Stimulated activated naive CD8-positive, alpha-beta T cell treated with anti-CD3 and anti-CD28 coated beads, Interleukin-15, amount 100 ng/mL, for 72 hours (primary cell): ENCODE results near the gene HELZ.
A peak's percentile ranks its signal among the peaks of the same experiment; 100 is the strongest.

Source experiments
- ATAC-seq: fragments of 150-1000 bp; cut with Tn5 transposase; 2 replicates; pipeline ENCODE4 v1.10.0; 2021; ENCODE audit warnings: mild to moderate bottlenecking, moderate library complexity
- DNase-seq, 2 donors: peaks; one replicate each; pipeline ENCODE4 v3.0.0; 2021 to 2022
- H3K27ac Mint-ChIP-seq, 2 donors: one replicate each; pipeline ENCODE4 v1.8.0; 2022; ENCODE audit warnings: mild to moderate bottlenecking in 2 of 2, mixed read lengths in 2 of 2, moderate library complexity in 2 of 2
- H3K27me3 Mint-ChIP-seq: one replicate; pipeline ENCODE4 v1.8.0; 2022; ENCODE audit warnings: mixed read lengths
- H3K4me1 Mint-ChIP-seq: one replicate; pipeline ENCODE4 v1.8.0; 2022; ENCODE audit warnings: mild to moderate bottlenecking, mixed read lengths
- H3K4me3 Mint-ChIP-seq, 2 donors: one replicate each; pipeline ENCODE4 v1.8.0; 2022; ENCODE audit warnings: mild to moderate bottlenecking in 2 of 2, mixed read lengths in 2 of 2, moderate library complexity in 1 of 2
- H3K9me3 Mint-ChIP-seq, 2 donors: one replicate each; pipeline ENCODE4 v1.8.0; 2022; ENCODE audit warnings: mixed read lengths in 2 of 2

HELZ gene

DNA sequence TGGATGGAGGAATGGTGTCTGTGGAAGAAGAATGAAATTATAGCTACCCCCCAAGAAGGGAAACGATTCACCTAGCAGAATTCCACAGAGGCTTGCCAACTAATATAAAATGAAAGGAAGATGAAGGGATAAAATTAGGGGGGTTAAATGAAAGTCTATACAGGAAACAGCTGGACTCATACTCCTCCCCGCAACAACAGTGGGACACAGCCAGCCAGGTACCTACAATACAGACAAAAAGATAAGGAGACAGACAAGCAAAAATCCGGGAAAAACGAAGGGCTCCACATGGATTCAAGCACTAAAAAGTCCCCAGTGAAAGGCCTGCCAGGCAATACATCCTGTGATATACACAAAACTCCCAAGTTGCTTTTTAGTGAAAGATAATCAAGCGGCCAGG, 152.7 kb downstream of the HELZ start:
- peaks cover 23% of the 10 kb centered on the region for H3K4me1 Mint-ChIP-seq
- no peak overlapping the region for H3K27ac Mint-ChIP-seq
- no peak for ATAC-seq
- DNase-seq: no peak
- H3K9me3 Mint-ChIP-seq: peaks cover 0 to 7% of the 10 kb centered on the region in 2 donors
- no peak overlapping the region for H3K4me3 Mint-ChIP-seq
- no peaks in the 10 kb centered on the region for H3K27me3 Mint-ChIP-seq

DNA sequence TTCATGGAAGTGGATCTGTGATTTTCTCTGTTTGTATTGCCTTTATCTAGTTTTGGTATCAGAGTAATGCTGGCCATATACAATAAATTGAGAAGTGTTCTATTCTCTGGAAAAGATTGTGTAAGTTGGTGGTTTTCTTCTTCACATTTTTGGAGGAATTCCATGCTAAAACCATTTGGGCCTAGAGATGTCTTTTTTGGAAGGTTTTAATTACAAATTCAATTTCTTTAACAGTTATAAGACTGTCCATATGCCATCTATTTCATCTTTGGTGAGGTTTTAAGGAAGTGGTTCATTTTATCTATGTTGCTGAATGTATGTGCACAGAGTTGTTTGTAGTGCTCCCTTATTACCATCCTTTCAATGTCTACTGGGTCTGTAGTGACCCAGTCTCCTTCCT, 154.7 kb downstream of the HELZ start:
- Mint-ChIP-seq H3K4me3 (no peak overlapping the region), H3K27ac (no peak overlapping the region), H3K9me3 (peaks cover 0 to 7% of the 10 kb centered on the region in 2 donors), H3K27me3 (no peaks in the 10 kb centered on the region), H3K4me1 (peaks cover 9% of the 10 kb centered on the region)
- DNase-seq (no peak), ATAC-seq (no peak)

DNA sequence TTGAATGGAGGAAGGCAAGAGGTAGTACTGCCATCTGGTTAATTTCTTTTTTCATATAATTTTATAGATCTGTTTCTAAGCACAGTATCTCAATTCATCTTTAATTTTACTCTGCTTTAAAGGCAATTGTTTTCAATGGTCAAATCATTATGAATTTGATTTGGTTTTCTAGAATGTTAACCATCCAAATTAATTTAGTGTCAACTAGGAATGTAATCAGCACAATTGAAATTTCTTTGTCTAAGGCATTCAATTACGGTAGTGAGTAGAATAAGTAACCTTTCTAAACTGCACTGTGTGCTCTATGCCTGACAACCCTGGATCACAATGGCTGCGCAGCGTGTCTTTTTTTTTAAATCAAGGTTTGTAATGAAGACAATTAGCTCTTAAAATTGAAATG, 156.4 kb downstream of the HELZ start:
- no peak overlapping the region for H3K27ac Mint-ChIP-seq
- no peak for DNase-seq
- H3K4me1 Mint-ChIP-seq: peaks cover 4% of the 10 kb centered on the region
- ATAC-seq: no peak
- no peak overlapping the region for H3K4me3 Mint-ChIP-seq
- peaks cover 0 to 7% of the 10 kb centered on the region in 2 donors for H3K9me3 Mint-ChIP-seq
- no peaks in the 10 kb centered on the region for H3K27me3 Mint-ChIP-seq

DNA sequence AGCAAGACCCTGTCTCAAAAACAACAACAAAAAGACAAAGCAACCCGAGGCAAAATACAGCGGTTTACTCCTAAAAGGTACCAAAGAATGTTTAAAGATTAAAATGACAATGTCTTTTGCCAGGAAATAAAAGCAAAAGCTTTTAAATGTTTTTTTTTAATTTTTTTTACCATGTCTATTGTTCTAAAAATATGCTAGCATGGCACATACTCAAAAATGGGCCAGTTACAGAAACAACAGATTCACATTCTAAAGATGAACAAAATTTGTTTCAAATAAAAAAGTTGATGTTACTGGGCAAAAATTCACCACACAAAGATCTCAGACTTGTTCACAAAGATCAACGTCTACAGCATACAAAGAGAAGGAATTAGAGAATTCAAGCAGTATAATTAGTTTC, 159.6 kb downstream of the HELZ start:
- Mint-ChIP-seq H3K27ac (no peak overlapping the region), H3K4me3 (no peak overlapping the region), H3K9me3 (peaks cover 0 to 5% of the 10 kb centered on the region in 2 donors), H3K4me1 (peaks cover 27% of the 10 kb centered on the region), H3K27me3 (no peaks in the 10 kb centered on the region)
- ATAC-seq (no peak), DNase-seq (no peak)

- no peak overlapping the region for H3K4me3 Mint-ChIP-seq
- no peaks in the 10 kb centered on the region for H3K9me3 Mint-ChIP-seq
- H3K4me1 Mint-ChIP-seq: peaks cover 30% of the 10 kb centered on the region
- no peak for DNase-seq
- peak overlapping the region in 1 of 2 donors; percentile 85 for H3K27ac Mint-ChIP-seq
- no peaks in the 10 kb centered on the region for H3K27me3 Mint-ChIP-seq
- peak; percentile 74 for ATAC-seq
These were observed 162.9 kb downstream of the HELZ start for GRCh38 chr17:67082107-67082506.

- H3K27ac Mint-ChIP-seq: peak overlapping the region in 1 of 2 donors; percentile 73
These were observed 164.2 kb downstream of the HELZ start for GRCh38 chr17:67080804-67081203.

DNA sequence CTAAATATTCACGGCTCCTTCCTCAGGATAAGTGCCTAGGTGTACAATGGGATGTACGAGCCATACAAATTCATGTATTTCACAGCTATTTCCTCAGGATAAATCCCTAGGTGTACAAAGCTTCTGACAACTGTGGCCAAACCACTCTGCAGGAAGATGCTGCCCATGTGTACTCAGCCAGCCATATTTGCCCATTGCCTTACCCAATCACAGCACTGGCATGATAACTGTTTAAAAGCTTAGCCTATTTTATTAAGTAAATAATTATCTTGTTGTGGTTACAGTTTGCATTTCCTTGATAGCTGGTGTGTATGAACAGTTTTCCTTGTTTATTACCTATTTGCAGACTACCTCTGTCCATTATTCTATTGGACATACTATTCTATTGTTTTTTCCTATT, 165.5 kb downstream of the HELZ start:
- ATAC-seq: no peak

More at GRCh38 chr17:67080804-67081203, 164.2 kb downstream of the HELZ start:
- ATAC-seq: peak; percentile 31
- H3K4me1 Mint-ChIP-seq: peaks cover 30% of the 10 kb centered on the region
- H3K27me3 Mint-ChIP-seq: no peaks in the 10 kb centered on the region
- H3K9me3 Mint-ChIP-seq: no peaks in the 10 kb centered on the region
- H3K4me3 Mint-ChIP-seq: no peak overlapping the region
- DNase-seq: no peak

GRCh38 chr17:67078292-67078691, 166.7 kb downstream of the HELZ start:
- Mint-ChIP-seq H3K27ac (peak overlapping the region in 1 of 2 donors; percentile 14), H3K9me3 (no peaks in the 10 kb centered on the region), H3K4me1 (peaks cover 23% of the 10 kb centered on the region), H3K27me3 (no peaks in the 10 kb centered on the region), H3K4me3 (no peak overlapping the region)
- no peak for ATAC-seq
- no peak for DNase-seq

More for the DNA sequence above, 165.5 kb downstream of the HELZ start:
- peak overlapping the region in 1 of 2 donors; percentile 27 for H3K27ac Mint-ChIP-seq
- no peaks in the 10 kb centered on the region for H3K27me3 Mint-ChIP-seq
- H3K4me3 Mint-ChIP-seq: no peak overlapping the region
- peaks cover 30% of the 10 kb centered on the region for H3K4me1 Mint-ChIP-seq
- no peak for DNase-seq
- H3K9me3 Mint-ChIP-seq: no peaks in the 10 kb centered on the region

GRCh38 chr17:67076290-67076689, 168.7 kb downstream of the HELZ start:
- DNase-seq: no peak
- H3K4me1 Mint-ChIP-seq: peaks cover 12% of the 10 kb centered on the region
- no peak overlapping the region for H3K27ac Mint-ChIP-seq
- H3K4me3 Mint-ChIP-seq: no peak overlapping the region
- H3K9me3 Mint-ChIP-seq: no peaks in the 10 kb centered on the region
- ATAC-seq: no peak
- no peaks in the 10 kb centered on the region for H3K27me3 Mint-ChIP-seq

DNA sequence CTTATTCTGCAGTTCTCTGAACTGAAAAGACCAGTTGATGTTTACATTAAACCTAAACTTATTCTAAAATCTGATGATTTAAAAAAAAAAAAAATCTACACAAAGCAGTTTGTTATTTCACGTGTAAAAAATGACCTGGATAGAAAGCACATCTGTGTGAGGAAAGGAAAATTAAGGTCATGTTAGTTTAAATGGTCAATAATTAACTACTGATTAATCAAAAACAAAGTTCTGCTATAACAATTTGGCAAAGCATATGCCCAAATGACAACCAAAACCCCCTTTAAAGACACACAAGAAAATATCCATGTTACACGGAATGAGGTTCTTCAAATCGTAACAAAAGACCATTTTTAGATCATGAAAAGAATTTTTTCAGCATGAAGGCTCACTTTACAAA, 170.2 kb downstream of the HELZ start:
- Mint-ChIP-seq H3K9me3 (no peaks in the 10 kb centered on the region), H3K27me3 (no peaks in the 10 kb centered on the region), H3K4me3 (no peak overlapping the region), H3K4me1 (no peaks in the 10 kb centered on the region), H3K27ac (no peak overlapping the region)
- ATAC-seq (no peak), DNase-seq (no peak)

DNA sequence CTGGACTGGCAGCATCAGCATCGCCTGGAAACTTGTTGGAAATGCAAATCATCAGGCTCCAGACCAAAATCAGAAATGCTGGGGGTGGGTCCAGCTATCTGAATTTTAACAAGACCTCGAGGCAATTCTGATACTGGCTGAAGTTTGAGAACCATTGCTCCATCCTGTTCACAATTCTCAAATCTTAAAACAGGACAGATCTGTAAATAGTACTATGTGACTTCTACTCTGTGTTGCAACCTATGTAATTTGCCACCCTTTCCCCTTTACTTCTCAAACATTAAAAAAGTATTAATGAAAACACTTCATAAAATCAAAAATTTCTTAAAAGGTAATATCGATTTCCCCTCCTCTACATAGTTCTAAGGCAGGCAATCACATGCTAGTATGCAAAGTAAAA, 172.1 kb downstream of the HELZ start:
- H3K9me3 Mint-ChIP-seq: no peaks in the 10 kb centered on the region

GRCh38 chr17:67071595-67071994, 173.4 kb downstream of the HELZ start:
- no peak for DNase-seq
- H3K27ac Mint-ChIP-seq: no peak overlapping the region
- no peaks in the 10 kb centered on the region for H3K27me3 Mint-ChIP-seq

More for the DNA sequence above, 172.1 kb downstream of the HELZ start:
- H3K27me3 Mint-ChIP-seq: no peaks in the 10 kb centered on the region
- ATAC-seq (no peak), DNase-seq (no peak)
- no peak overlapping the region for H3K27ac Mint-ChIP-seq
- no peak overlapping the region for H3K4me3 Mint-ChIP-seq
- no peaks in the 10 kb centered on the region for H3K4me1 Mint-ChIP-seq

DNA sequence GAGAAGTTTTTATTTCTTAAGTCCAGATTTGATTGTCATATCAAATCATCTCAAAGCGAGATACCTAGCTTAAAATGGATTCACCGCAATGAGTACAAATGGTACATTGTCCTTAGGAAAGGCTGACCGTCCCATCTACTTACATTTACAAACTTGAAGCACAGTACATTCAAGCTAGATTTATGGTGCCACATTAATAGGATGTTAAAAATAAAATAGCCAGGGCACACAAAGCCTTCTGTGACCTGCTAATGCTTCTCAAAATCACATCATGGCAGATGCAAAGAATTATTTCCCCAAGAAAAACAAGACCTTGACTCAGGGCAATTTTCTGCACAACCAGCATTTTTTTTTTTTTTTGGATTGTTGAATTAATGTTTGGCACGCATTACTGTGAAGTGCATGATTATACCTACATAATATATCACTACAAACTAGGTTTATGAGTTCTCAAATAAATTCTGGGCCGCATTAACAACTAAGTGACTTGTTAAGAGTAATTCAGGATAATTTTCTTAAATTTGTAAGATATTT, 175.3 kb downstream of the HELZ start:
- H3K27me3 Mint-ChIP-seq: no peaks in the 10 kb centered on the region
- H3K9me3 Mint-ChIP-seq: no peaks in the 10 kb centered on the region
- no peak for ATAC-seq
- no peaks in the 10 kb centered on the region for H3K4me1 Mint-ChIP-seq
- no peak overlapping the region for H3K4me3 Mint-ChIP-seq
- no peak overlapping the region for H3K27ac Mint-ChIP-seq
- no peak for DNase-seq

More at GRCh38 chr17:67071595-67071994, 173.4 kb downstream of the HELZ start:
- H3K4me1 Mint-ChIP-seq: no peaks in the 10 kb centered on the region
- H3K9me3 Mint-ChIP-seq: no peaks in the 10 kb centered on the region
- no peak for ATAC-seq
- H3K4me3 Mint-ChIP-seq: no peak overlapping the region

GRCh38 chr17:67068999-67069398, 176.0 kb downstream of the HELZ start:
- H3K9me3 Mint-ChIP-seq: no peaks in the 10 kb centered on the region
- no peaks in the 10 kb centered on the region for H3K4me1 Mint-ChIP-seq
- H3K4me3 Mint-ChIP-seq: no peak overlapping the region
- H3K27ac Mint-ChIP-seq: no peak overlapping the region
- no peaks in the 10 kb centered on the region for H3K27me3 Mint-ChIP-seq
- ATAC-seq: no peak
- DNase-seq: no peak

DNA sequence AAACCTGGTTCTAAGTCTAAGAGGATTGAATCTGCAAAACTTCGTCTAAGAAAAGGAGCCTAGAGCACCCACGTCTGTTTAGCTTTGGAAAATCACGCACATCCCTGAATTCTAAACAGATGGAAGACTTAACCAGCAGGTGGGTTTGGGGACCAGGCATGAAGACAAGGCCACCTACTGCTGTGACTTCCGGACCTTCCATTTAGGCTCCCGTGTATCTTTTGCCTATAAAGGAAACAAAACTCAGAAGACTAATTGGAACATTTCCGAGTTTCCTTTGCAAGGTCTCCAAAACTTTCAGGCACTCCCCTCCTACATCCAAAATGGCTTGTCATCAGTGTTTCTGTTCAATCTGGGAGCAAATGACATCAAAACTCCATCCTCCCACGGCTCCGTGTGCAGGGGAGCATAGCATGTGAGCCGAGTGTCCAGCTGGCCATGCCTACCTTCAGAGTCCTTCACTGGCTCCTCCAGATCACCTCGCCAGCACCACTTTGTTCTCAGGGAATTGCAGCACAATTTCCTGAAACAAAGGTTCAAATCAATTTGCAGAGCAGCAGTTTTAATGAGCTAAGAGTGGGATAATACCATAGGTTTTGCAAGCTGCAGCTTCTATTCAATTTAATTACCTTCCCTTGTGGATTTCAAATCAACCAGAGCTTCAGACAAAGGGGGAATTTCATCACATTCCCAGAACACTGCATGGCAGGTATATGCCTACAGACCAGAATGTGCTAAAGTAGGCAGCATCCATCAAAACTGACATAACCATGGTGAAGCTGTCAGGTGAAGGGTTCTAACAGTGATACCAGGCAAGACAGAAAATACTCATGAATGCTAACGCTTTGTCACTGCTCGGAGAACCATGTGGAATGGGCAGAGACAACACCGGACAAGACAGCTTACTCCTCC, 177.2 kb downstream of the HELZ start:
- Mint-ChIP-seq H3K9me3 (no peaks in the 10 kb centered on the region), H3K4me1 (no peaks in the 10 kb centered on the region), H3K4me3 (no peak overlapping the region), H3K27ac (no peak overlapping the region), H3K27me3 (no peaks in the 10 kb centered on the region)
- DNase-seq (no peak), ATAC-seq (no peak)

DNA sequence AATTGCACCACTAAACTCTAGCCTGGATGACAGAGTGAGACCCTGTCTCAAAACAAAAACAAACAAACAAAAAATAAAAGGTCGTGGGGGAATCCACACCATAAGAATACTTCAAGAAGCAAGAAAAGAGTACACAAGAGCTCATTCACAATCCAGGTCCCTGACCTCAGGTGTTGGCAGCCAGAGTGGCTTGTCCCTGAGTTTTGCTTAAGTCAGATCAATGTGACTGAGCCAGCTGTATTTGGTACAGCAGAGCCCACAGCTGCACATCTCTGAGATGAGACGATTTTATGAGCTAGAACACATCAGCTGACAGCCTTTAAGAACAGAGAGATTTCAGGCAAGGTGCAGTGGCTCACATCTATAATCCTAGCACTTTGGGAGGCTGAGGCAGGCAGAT, 178.3 kb downstream of the HELZ start:
- no peak overlapping the region for H3K4me3 Mint-ChIP-seq
- H3K27me3 Mint-ChIP-seq: no peaks in the 10 kb centered on the region
- no peak overlapping the region for H3K27ac Mint-ChIP-seq
- H3K9me3 Mint-ChIP-seq: no peaks in the 10 kb centered on the region
- no peak for DNase-seq
- ATAC-seq: no peak
- no peaks in the 10 kb centered on the region for H3K4me1 Mint-ChIP-seq
